Progenitor cell of endocrine pancreas (in vitro differentiated cells): Measurements from ENCODE around the gene ARHGEF10L. TPM values are rescaled to one million over a fixed set of nuclear protein-coding genes. Genes with fewer than 3 reads are reported as not detected.

Experiments
- DNase-seq: peaks from one replicate; pipeline ENCODE4 v3.0.0; 2021; ENCODE audit warnings: low spot score; ENCODE audit not compliant: unreplicated experiment
- H3K27ac Mint-ChIP-seq: 2 replicates; pipeline ENCODE4 v1.8.0; 2021; ENCODE audit warnings: mild to moderate bottlenecking, moderate library complexity, mixed read lengths
- H3K27me3 Mint-ChIP-seq: 2 replicates; pipeline ENCODE4 v1.8.0; 2021; ENCODE audit warnings: mixed read lengths
- H3K36me3 Mint-ChIP-seq: 2 replicates; pipeline ENCODE4 v1.8.0; 2022; ENCODE audit warnings: mixed read lengths; ENCODE audit not compliant: insufficient read depth
- H3K4me1 Mint-ChIP-seq: 2 replicates; pipeline ENCODE4 v1.8.0; 2021; ENCODE audit warnings: low read depth, mixed read lengths
- H3K4me3 Mint-ChIP-seq: 2 replicates; pipeline ENCODE4 v1.8.0; 2021; ENCODE audit warnings: low read depth, mild to moderate bottlenecking, moderate library complexity, mixed read lengths
- H3K9me3 Mint-ChIP-seq: 2 replicates; pipeline ENCODE4 v1.8.0; 2021; ENCODE audit warnings: low read depth, mixed read lengths
- total RNA-seq: library from RNA; stranded (reverse); gene quantifications from 2 replicates; pipeline ENCODE4 v1.2.1, GENCODE V29; 2021
- TF ChIP-seq, protein P1 (sequence below): fragments of 200-600 bp; sonication (generic); IDR thresholded peaks from one replicate; pipeline ENCODE4 v1.5.0; 2021; ENCODE audit warnings: antibody characterized with exemption, mild to moderate bottlenecking; ENCODE audit not compliant: unreplicated experiment

Gene ARHGEF10L
- total RNA-seq, 1 donor from 2014 or later: 31.3 TPM

- Mint-ChIP-seq H3K27ac (no peak overlapping the region), H3K9me3 (no peaks in the 10 kb centered on the region), H3K36me3 (peaks cover 2% of the 10 kb centered on the region), H3K4me1 (peaks cover 38% of the 10 kb centered on the region), H3K4me3 (no peak overlapping the region), H3K27me3 (peaks cover 21% of the 10 kb centered on the region)
- TF ChIP-seq, protein P1, sequence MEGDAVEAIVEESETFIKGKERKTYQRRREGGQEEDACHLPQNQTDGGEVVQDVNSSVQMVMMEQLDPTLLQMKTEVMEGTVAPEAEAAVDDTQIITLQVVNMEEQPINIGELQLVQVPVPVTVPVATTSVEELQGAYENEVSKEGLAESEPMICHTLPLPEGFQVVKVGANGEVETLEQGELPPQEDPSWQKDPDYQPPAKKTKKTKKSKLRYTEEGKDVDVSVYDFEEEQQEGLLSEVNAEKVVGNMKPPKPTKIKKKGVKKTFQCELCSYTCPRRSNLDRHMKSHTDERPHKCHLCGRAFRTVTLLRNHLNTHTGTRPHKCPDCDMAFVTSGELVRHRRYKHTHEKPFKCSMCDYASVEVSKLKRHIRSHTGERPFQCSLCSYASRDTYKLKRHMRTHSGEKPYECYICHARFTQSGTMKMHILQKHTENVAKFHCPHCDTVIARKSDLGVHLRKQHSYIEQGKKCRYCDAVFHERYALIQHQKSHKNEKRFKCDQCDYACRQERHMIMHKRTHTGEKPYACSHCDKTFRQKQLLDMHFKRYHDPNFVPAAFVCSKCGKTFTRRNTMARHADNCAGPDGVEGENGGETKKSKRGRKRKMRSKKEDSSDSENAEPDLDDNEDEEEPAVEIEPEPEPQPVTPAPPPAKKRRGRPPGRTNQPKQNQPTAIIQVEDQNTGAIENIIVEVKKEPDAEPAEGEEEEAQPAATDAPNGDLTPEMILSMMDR: no peak
- no peak for DNase-seq
Measured at GRCh38 chr1:17573518-17574041, 34.1 kb downstream of the ARHGEF10L start.

DNA sequence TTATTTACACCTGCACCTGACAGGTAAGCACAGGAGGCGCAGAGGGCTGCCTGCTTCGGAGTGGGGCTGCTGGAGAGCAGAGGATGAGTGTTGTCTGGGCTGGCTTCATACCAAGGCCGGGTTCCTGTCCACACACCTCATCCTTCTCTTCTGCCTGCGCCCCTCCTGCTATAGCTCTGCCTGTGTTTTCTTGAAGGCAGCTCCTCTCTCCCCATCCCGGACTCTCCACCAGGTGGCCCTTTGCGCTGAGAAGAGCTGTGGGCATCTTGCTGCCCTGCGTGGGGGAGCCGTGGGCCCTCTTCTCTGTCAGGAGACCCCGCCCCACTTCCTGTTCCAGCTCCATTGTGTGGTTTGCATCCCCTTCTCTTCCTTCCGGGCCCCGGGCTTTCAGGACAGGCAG lies 35.0 kb downstream of the ARHGEF10L start:
- TF ChIP-seq, protein P1: peak; percentile 38
- H3K27ac Mint-ChIP-seq: no peak overlapping the region
- no peak for DNase-seq
- no peak overlapping the region for H3K4me3 Mint-ChIP-seq
- peaks cover 43% of the 10 kb centered on the region for H3K4me1 Mint-ChIP-seq
- H3K27me3 Mint-ChIP-seq: peaks cover 15% of the 10 kb centered on the region
- H3K36me3 Mint-ChIP-seq: peaks cover 2% of the 10 kb centered on the region
- no peaks in the 10 kb centered on the region for H3K9me3 Mint-ChIP-seq

DNA sequence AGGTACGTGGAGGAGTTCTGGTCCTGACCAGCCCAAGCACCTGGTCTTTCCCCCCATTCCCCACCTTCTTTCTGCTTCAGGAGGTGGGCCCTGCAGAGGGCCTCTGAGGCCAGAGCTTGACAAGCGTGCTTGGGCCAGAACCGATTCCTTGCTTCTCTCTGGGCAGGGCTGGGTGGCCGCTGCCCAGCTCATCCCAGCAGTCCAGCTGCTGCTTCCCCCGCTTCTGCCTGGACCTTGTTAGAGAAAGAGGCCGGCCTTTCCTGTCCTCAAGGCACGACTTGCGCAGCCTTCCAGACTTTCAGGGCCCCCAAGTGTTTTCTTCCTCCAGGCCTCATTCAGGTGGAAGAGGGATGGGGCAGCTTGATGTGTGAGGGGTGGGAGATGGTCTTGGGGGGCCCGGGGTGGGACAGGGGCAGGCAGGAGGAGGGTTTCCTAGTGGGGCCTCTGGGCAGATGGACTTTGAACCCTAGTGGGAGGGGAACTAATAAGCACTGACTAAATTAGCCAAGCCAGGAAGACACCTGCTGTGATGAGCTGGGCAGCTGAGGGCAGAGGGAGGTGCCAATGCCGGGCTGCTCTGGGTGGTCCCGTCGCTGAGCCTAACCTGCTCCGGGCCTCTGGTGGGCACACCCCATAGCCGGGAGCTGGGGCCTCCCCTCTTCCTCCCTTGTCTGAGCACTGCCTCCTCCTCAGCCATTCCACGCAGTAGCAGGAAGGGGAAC lies 36.5 kb downstream of the ARHGEF10L start:
- DNase-seq: no peak
- Mint-ChIP-seq H3K36me3 (no peaks in the 10 kb centered on the region), H3K27ac (peak overlapping the region; percentile 90), H3K27me3 (peaks cover 3% of the 10 kb centered on the region), H3K4me1 (peaks cover 55% of the 10 kb centered on the region), H3K4me3 (peak overlapping the region; percentile 19), H3K9me3 (no peaks in the 10 kb centered on the region)
- TF ChIP-seq, protein P1: no peak

DNA sequence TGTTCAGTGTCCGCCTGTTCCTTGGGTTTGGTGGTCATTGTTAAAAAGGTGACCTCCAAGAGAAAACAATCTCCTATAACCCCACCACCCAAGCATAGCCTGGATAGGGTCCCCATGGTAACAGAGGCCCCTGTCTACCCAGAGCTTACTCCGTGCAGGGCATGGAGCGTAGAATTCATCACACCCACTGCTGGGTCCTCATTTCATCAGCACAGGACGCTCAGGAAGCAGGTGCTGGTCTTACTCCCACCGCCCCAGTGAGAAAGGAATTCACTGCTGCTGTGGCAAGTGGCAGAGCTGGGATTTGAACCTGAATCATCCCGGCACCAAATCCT lies 37.0 kb downstream of the ARHGEF10L start:
- no peaks in the 10 kb centered on the region for H3K9me3 Mint-ChIP-seq
- no peak overlapping the region for H3K27ac Mint-ChIP-seq
- H3K4me3 Mint-ChIP-seq: peak overlapping the region; percentile 19
- no peaks in the 10 kb centered on the region for H3K36me3 Mint-ChIP-seq
- no peak for DNase-seq
- TF ChIP-seq, protein P1: no peak
- H3K27me3 Mint-ChIP-seq: no peaks in the 10 kb centered on the region
- H3K4me1 Mint-ChIP-seq: peaks cover 57% of the 10 kb centered on the region

- no peak for DNase-seq
- Mint-ChIP-seq H3K4me1 (peaks cover 62% of the 10 kb centered on the region), H3K4me3 (no peak overlapping the region), H3K36me3 (no peaks in the 10 kb centered on the region), H3K9me3 (no peaks in the 10 kb centered on the region), H3K27ac (no peak overlapping the region), H3K27me3 (no peaks in the 10 kb centered on the region)
- TF ChIP-seq, protein P1: no peak
Measured at GRCh38 chr1:17577907-17578297, 38.4 kb downstream of the ARHGEF10L start.
